ENCODE results near the gene NSL1.
"Not testable (repeated sequence)": the region's sequence is repeated elsewhere in the genome, so short reads cannot be mapped to it uniquely, and the experiment has no call there.

The NSL1 gene

DNA sequence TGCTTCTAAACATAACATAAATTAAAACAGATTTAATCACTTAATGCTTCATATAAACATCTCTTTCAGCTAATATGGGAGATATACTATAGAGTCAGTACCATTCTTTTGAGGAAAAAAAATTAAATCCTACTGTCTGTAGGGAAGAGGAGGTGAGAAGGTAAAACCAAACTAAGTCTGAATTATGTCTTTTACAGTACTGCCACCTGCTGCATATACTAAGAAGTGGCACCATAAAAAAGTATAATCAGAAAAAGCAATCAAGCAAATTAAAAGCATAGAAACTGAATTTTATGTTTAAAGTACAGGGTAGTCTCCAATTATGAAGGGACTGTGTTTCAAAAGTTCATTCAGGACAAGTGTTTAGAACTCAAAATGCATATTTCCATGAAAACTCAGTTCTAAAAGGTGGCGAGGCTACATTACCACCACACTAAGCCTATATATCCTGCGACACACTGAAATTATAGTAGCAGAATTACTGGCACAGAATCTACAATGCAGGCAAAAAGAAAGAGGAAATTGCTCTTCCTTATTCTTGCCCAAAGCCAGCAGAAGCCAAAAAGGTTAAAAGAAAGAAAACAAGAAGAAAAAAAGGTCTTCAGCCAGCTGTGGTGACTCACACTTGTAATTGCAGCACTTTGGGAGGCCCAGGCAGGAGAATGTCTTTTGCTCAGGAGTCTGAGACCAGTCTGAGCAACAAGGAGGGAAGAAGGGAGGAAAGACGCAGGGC, 9.0 kb downstream of the NSL1 start:
- DNase-seq: no peak

DNA sequence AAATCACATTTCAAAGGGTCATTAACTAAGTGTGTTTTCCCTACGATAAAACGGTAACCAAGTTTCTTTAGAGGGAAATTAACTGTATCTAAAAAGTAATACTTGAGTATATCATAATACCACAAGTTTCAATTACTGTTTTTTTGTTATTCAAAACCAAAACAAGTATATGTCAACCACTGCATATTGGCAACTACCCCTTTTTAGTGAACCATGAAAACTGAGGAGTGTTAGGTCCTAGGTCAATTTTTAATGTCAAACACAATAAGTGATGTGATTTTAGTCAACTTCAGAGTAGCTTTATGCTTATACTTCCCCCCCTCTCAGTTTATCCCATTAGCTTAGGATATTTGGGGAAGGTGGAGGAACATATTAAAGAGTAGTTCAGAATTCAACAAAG, 10.4 kb downstream of the NSL1 start:
- no peak for DNase-seq

DNA sequence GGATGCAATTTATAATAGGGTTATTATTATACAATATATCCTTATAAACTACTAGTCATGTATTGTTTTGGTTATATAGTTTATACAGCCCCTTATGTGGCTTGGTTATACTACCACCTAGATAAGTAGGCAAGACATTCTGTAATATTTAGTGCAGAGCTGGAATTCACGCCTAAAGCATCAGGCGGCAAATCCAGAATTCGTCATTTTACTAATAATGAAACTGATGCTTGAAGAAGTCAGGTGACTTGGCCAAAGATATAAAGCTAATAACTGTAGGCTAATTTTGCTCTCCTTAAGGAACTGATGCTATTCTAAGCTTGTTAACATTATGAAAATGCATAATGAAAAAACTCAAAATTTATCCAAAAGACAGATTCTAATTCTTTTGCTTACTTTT, 10.8 kb downstream of the NSL1 start:
- DNase-seq: no peak

DNA sequence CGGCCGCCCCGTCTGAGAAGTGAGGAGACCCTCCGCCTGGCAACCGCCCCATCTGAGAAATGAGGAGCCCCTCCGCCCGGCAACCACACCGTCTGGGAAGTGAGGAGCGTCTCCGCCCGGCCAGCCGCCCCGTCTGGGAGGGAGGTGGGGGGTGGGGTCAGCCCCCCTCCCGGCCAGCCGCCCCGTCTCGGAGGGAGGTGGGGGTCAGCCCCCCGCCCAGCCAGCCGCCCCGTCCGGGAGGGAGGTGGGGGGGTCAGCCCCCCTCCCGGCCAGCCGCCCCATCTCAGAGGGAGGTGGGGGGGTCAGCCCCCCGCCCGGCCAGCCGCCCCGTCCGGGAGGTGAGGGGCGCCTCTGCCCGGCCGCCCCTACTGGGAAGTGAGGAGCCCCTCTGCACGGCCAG, 12.5 kb downstream of the NSL1 start:
- not testable (repeated sequence) for DNase-seq

DNA sequence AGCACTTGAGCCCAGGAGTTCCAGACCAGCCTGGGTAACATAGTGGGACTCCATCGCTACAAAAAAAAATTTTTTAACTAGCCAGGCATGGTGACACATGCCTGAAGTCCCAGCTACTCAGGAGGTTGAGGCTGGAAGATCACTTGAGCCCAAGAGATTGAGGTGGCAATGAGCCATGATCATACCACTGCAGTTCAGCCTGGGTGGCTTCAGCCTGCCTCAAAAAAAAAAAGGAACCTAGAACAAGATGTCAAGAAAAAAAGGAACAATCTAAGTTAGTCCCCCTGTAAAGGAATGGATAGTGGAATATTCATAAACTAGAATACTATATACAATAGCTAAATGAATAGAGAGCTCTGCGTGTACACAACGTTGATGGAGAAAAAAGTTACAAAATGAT, 14.4 kb downstream of the NSL1 start:
- DNase-seq: no peak

DNA sequence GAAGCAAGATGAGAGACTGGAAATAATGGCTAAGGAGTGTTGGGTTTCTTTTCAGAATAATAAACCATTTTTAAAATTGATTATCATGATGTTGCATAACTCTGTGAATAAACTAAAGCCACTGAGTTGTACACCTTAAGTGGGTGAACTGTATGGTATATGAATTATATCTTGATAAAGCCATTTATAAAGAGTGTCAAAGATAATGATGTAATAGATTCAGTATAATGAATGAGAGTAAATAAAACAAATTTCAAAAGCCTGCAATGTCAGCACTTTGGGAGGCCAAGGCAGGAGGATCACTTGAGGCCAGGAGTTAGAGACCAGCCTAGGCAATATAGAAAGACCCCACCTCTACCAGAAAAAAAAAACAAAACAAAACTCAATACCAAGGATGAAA, 16.3 kb downstream of the NSL1 start:
- DNase-seq: no peak

DNA sequence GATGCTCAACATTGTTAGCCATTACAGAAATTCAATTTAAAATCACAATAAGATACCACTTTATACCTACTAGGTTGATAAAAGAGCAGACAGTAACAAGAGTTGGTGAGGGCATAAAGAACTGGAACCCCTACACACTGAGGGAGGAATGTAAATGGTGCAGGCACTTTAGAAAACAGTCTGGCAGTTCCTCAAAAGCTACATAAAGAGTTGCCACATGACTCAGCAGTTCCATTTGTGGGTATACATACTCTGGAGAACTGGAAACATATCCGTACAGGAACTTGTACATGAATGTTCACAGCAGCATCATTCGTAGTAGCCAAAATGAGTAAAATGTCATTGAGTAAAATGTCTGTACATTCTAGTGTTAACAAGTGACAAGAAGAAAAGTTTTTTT, 17.0 kb downstream of the NSL1 start:
- DNase-seq: no peak

DNA sequence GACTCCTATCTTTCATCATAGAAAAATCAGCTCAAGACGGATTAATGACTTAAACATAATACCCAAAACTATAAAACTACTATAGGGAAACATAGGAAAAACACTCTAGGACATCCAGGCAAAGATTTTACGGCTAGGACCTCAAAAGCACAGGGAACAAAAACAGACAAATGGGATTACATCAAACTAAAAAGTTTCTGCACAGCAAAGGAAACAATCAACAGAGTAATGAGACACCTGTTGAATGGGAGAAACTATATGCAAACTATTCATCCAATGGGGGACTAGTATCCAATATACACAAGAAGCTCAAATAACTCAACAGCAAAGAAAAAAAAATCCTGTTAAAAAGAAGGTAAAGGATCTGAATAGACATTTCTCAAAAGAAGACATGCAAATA, 18.6 kb downstream of the NSL1 start:
- no peak for DNase-seq

DNA sequence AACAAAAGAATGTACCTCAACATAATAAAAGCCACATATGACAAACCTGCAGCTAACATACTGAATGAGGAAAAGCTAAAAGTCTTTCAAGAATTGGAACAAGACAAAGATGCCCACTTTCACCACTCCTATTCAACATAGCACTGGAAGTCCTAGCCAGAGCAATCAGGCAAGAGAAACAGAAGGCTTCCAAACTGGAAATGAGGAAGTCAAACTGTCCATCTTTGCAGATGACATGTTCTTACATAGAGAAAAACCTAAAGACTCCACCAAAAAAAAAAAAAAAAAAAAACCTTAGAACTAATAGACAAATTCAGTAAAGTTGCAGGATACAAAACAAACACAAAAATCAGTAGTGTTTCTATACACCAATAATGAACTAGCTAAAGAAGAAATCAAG, 20.2 kb downstream of the NSL1 start:
- DNase-seq: no peak

DNA sequence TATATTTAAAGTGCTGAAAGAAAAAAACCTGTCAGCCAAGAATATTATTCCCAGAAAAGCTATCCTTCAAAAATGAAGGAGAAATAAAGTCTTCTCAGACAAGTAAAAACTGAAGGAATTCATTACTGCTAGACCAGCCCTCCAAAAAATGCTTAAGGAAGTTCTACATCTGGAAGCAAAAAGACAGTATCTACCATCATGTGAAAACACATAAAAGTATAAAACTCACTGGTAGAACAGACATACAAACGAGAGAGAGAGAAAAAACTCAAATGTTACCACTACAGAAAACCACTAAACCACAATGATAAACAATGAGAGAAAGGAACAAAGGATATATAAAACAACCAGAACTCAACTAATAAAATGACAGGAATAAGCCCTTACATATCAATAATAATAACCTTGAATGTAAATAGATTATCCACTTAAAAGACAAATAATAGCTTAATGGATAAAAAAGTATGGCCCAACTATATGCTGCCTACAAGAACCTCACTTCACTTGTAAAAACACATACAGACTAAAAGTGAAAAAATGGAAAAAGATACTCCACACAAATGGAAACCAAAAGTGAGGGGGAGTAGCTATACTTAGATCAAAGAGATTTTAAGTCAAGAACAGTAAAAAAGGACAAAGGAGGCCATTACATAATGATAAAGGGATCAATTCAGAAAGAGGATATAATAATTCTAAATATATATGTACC, 22.0 kb downstream of the NSL1 start:
- no peak for DNase-seq

DNA sequence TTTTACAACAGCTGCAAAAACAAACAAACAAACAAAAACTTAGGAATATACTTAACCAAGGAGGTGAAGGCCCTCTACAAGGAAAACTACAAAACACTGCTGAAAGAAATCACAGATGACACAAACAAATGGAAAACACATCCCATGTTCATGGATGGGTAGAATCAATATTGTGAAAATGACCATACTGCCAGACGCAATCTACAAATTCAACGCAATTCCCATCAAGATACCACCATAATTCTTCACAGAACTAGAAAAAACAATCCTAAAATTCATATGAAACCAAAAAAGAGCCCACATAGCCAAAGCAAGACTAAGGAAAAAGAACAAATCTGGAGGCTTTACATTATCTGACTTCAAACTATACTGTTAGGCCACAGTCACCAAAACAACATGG, 24.8 kb downstream of the NSL1 start:
- not testable (repeated sequence) for DNase-seq

DNA sequence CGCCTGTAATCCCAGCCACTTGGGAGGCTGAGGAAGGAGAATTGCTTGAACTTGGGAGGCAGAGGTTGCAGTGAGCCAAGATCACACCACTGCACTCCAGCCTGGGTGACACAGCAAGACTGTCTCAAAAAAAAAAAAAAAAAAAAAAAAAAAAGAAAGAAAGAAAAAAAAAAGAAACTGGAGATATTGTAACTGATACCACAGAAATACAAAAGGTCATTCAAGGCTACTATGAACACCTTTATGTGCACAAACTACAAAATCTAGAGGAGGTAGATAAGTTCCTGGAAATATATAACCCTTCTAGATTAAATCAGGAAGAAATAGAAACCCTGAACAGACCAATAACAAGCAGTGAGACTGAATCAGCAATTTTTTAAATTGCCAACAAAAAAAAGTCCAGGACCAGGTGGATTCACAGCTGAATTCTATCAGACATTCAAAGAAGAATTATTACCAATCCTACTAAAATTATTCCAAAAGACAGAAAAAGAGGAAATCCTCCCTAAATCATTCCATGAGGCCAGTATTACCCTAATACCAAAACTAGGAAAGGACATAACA, 26.8 kb downstream of the NSL1 start:
- DNase-seq: not testable (repeated sequence)

DNA sequence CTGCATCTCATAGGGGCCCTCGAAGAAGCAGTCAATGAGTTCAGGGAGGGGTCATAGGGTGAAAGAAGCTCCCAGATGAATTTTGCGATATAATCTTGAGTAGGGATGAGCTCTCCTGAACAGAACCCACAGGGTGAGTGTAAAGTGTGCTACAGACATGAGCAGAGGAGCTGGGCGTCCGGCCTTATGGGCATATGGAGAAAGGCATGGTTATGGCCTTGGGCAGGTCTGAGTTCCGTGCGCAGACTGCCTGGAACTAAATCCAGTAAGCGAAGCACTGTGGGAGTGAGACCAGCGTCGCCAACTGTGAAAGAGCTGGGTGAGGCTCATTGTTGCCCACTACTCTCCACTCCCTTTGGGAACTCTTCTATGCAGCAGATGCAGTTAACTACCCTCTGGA, 28.7 kb downstream of the NSL1 start:
- no peak for DNase-seq

DNA sequence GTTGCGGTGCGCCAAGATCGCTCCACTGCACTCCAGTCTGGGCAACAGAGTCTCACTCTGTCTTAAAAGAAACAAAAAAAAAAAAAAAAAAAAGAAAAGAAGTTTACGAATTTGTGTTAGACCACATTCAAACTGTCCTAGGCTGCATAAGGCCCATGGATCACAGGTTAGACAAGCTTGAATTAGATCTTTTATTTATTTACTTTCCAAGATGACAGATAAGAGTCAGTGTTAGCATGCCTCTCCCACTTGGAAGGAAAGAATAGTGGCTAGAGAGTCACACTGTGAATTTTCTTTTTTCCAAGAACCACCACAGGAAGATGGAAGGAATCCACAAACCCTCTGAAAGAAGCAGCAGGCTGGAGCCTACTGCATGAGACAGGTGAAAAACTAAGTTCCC, 29.3 kb downstream of the NSL1 start:
- DNase-seq: no peak

DNA sequence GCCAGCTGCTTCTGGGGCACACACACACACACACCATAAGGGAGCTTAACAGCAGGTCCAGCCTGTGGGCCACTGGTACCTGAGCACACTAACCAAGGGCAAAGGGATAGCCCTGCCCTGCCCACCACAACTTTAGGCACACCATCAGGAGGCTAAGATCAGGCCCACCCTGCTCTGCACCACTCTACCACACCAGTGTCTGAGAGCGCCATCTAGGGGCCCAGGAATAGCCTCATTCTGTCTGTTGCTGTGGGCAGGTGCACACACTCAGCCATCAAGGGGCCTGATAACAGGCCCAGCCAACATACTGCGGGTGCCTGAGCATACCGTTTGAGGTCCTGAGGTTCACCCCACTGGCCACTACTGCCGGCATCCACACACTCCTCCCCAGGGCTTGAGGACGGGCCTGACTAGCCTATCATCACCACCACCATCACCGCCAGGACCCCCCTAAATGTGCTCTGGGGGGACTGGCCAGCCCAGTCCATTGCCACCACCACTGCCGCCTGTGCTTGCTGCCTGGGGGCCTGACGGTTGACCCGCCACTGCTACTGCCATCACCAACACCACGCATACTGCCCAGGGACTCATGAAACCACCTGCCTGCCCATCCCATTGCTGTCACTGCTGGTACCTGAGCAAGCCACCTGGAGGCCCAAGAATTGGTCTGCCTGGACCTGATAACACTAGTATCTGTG, 31.3 kb downstream of the NSL1 start:
- no peak for DNase-seq

DNA sequence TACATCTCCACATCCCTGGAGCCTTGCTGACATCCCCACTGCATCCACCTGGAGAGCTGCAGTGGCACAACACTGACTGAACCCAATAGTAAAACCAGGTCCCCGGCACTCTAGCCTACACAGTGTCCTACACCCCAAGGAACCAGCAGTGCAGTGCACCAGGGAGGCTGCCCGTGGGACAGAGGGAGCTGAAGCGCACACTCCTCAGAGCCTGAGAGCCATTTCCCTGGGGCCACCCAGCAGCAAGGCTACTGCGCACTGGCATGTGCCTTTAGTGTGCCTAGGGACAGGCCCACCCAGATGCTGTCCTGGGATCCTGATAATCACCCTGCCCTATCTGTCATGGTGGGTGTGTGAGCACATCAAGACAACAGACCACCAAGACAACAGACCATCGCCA, 31.9 kb downstream of the NSL1 start:
- DNase-seq: no peak

DNA sequence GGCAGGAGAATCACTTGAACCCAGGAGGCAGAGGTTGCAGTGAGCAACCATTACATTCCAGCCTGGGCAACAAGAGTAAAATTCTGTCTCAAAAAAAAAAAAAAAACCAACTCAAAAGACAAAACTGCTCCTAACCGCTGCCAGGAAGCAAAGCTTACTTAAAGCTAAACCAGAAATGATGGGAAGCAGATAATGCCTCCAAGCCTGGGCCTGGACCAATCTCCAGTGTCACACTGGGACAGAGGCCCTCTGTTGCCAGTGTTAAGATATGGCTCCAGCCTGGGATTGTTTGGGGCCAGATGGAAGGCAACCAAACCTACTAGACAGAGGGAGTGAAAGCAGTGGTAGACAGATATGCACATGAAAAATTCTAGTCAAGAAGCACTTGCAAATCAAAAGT, 36.9 kb downstream of the NSL1 start:
- DNase-seq: no peak

DNA sequence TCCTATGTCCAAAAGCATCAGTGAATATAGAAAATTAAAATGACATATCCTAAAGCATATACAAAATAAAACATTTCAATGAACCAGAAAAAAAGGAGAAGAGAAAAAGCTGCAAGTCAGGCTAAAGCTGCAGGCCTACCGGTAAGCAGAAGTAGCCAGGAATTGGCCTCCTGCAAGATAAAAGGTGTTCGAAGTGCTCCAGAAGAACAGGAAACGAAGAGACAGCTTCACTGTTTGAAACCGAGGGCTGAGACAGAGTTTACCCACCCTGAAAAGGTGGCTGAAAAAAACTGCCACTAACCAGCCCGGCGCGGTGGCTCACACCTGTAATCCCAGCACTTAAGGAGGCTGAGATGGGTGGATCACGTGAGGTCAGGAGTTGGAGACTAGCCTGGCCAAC, 37.4 kb downstream of the NSL1 start:
- no peak for DNase-seq

DNA sequence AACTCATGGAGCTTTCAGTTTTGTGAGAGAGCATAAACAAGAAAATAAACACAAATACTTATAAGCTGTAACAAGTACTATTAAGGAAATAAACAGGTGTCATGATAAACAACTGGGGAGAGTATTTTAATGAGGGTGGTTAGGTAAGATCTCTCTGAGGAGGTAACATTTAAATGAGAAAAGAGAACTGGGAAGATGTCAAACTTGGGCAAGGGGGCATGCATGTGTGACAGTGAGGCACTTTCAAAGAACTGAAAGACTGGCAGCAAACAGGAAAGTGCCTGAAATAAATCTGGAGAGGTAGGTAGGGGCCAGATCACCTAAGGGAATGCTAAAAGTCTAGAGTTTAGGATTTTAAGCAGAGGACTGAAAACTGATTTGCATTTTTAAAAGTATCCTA, 37.8 kb downstream of the NSL1 start:
- no peak for DNase-seq

DNA sequence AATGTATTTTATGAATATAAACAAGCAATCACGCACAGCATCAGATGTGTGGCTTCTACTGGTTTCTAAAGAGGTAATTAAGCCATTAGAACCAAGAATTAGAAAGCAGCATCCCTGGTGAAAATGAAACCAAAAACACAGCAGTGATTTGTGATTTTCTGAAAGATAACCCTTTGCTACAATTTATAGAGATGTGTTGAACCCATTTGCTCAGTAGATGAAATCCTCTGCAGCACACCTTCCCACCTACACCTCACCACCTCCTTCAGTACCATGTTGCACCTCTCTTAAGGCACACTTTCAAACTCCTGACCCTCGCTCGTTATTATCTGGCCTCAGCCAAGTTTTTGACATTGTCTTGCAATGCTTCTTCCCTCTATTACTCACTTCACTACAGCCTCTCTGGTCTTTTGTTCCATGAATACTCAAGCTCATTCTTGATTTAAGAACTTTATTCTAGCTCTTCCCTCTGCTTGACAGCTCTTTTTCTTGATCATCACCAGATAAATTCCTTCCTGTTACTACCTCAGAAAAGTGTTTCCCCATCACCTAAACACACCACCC, 38.6 kb downstream of the NSL1 start:
- no peak for DNase-seq

DNA sequence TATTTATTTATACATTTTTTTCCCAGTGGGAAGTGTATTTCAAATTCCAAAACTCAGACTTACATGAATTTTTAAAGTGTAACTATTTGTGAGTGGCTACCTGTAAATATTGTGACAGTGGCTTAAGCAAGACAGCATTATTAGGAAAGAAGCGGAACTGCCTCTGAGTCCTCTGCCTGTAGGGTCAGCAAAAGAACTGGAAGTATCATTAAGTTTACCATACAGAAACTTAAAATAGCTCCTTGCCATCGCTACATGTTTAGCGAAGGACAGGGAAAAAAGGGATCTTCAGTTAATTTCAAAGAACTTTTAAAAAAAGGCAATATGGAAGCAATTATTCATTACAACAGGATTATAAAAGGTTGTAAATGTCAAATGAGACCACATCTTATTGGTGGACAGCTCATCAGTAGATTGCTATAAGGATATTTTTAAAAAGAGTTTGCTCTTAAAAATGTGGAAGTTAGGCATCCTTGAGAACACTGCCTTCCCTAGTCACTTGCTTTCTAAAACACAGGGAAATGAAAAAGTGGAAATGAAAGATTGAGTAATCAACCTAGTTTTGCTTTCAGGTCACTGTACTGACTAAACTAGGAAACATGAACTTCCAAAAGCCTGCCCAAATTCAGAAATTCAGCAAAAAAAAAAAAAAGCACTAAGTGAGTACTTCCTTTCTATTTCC, 39.2 kb downstream of the NSL1 start:
- no peak for DNase-seq

DNA sequence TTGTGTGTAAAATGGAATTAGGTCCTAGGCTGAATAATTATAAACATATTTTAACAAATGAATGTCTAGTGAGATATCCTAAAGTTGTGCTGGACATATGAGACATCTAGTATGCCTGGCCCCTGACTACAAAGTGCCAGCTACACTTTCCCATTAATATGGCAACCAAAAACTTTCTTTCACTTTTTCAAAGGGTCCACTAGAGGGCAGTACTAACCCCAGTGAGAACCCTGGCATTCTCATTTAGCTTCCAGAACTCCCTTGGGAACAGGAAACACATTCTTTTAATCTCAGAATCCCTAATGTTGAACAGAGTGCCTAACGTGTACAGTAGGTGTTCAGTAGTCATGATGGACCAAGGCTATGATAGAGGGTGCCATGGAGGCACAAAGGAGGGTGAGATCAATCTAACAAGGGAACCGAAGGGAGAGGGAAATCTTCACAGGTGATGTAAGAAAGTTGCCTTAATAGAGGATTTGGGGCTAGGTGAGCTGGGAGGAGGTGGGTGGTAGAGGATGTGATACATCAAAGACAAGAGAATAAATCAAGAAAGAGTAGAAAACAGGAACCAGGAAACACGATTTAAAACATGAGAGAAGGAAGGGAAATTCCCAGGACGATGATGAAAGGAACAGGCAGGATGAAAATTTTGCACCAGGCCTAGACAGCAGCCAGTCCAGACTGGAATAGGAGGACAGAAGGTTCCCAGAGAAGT, 41.6 kb downstream of the NSL1 start:
- peak; percentile 22 for DNase-seq

Measured in KG1 (cell line).